Hepatocyte (in vitro differentiated cells): Measurements from ENCODE around the gene GLIPR1L1. TPM values are rescaled to one million over a fixed set of nuclear protein-coding genes. Genes with fewer than 3 reads are reported as not detected.

Experiments
- DNase-seq: peaks from one replicate; pipeline ENCODE4 v3.0.0-alpha.2; 2016; ENCODE audit warnings: low spot score
- H2AFZ ChIP-seq: fragments of 200-600 bp; sonication (generic); 2 replicates; pipeline ENCODE4 v1.6.0; 2016; ENCODE audit warnings: antibody characterized with exemption, mild to moderate bottlenecking
- H3K27ac ChIP-seq: fragments of 200-600 bp; sonication (generic); 2 replicates; pipeline ENCODE4 v1.5.1; 2016; ENCODE audit warnings: mild to moderate bottlenecking
- H3K27me3 ChIP-seq: fragments of 200-600 bp; sonication (generic); 2 replicates; pipeline ENCODE4 v1.6.1; 2016
- H3K36me3 ChIP-seq: fragments of 200-600 bp; sonication (generic); replicated peaks from 2 replicates; pipeline ENCODE4 v1.5.1; 2016; ENCODE audit warnings: low read depth; ENCODE audit not compliant: insufficient read depth
- H3K4me1 ChIP-seq: fragments of 200-600 bp; sonication (generic); 2 replicates; pipeline ENCODE4 v1.5.1; 2016; ENCODE audit warnings: mild to moderate bottlenecking, moderate library complexity; ENCODE audit not compliant: insufficient read depth
- H3K4me2 ChIP-seq: fragments of 200-600 bp; sonication (generic); 2 replicates; pipeline ENCODE4 v1.6.0; 2016
- H3K4me3 ChIP-seq: fragments of 200-600 bp; sonication (generic); 2 replicates; pipeline ENCODE4 v1.5.1; 2016; ENCODE audit warnings: mild to moderate bottlenecking
- H3K79me2 ChIP-seq: fragments of 200-600 bp; sonication (generic); 2 replicates; pipeline ENCODE4 v1.6.0; 2017; ENCODE audit warnings: mild to moderate bottlenecking
- H3K9me2 ChIP-seq: fragments of 200-600 bp; sonication (generic); replicated peaks from 2 replicates; pipeline ENCODE4 v1.6.0; 2017; ENCODE audit warnings: mild to moderate bottlenecking; ENCODE audit not compliant: insufficient read depth
- H3K9me3 ChIP-seq: fragments of 200-600 bp; sonication (generic); 2 replicates; pipeline ENCODE4 v1.5.1; 2016; ENCODE audit warnings: low read depth, mild to moderate bottlenecking
- H4K20me1 ChIP-seq: fragments of 200-600 bp; sonication (generic); 2 replicates; pipeline ENCODE4 v1.6.0; 2016; ENCODE audit warnings: mild to moderate bottlenecking; ENCODE audit not compliant: insufficient read depth, poor library complexity, severe bottlenecking
- EZH2 ChIP-seq: fragments of 200-600 bp; sonication (generic); IDR thresholded peaks from 2 replicates; pipeline ENCODE4 v1.6.1; 2016; ENCODE audit warnings: antibody characterized with exemption, mild to moderate bottlenecking, borderline replicate concordance
- EZH2phosphoT487 ChIP-seq: fragments of 200-600 bp; sonication (generic); IDR thresholded peaks from one replicate; pipeline ENCODE4 v1.6.1; 2018; ENCODE audit warnings: antibody characterized with exemption, mild to moderate bottlenecking, low read depth, moderate library complexity; ENCODE audit not compliant: unreplicated experiment, severe bottlenecking
- WGBS: methylation state at CpG from one replicate; pipeline ENCODE4 v1.1.6; 2016; ENCODE audit warnings: low lambda C conversion rate; ENCODE audit errors: missing lambda C conversion rate; 5-methylcytosine and 5-hydroxymethylcytosine counted together
- polyA plus RNA-seq: library from polyadenylated mRNA; unstranded; fragments of >200 nt; fragmentation: Nextera tagmentation; extraction: Ambion mirVana; gene quantifications from 2 replicates; pipeline ENCODE4 v1.2.1, GENCODE V29; 2016
- total RNA-seq: library from RNA; depleted of rRNA; stranded (reverse); fragments of >200 nt; gene quantifications from 2 replicates; pipeline ENCODE4 v1.2.3, GENCODE V29; 2014
- TF ChIP-seq, protein P1 (sequence below): fragments of 200-600 bp; sonication (generic); IDR thresholded peaks from 2 replicates; pipeline ENCODE4 v1.5.1; 2016; ENCODE audit warnings: antibody characterized with exemption, mild to moderate bottlenecking; ENCODE audit not compliant: poor library complexity

Gene GLIPR1L1
- total and polyA plus RNA-seq, 2 experiments from 2014 or later: not detected

DNA sequence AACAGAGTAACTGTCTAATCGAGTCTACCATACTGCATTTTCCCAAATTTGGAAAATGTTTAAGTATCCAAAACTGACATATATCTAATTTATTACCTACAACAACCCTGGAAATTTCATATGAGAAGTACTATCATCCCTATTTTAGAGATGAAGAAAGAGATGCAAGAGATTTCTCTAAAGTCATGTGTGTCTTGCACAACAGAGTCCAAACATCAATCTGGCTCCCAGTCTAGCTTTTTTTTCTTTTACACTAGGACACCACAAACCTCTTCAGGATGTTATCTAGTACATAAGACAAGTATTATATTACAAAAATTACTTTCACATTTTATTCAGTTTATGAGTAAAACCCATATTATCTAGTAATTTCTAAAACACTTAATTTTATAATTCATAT, 43.5 kb upstream of the GLIPR1L1 start:
- no peak overlapping the region for H2AFZ ChIP-seq
- H3K9me3 ChIP-seq: no peaks in the 10 kb centered on the region
- no peak overlapping the region for H3K4me3 ChIP-seq
- H3K27me3 ChIP-seq: no peaks in the 10 kb centered on the region
- no peak overlapping the region for H3K27ac ChIP-seq
- no peak for DNase-seq
- H3K36me3 ChIP-seq: no peaks in the 10 kb centered on the region
- peaks cover 3% of the 10 kb centered on the region for H3K4me1 ChIP-seq
- H3K9me2 ChIP-seq: no peaks in the 10 kb centered on the region
- H3K79me2 ChIP-seq: no peaks in the 10 kb centered on the region
- no peaks in the 10 kb centered on the region for H4K20me1 ChIP-seq
- 97% methylated on average over 1 of the region's 1 CpG for WGBS
- TF ChIP-seq EZH2phosphoT487 (no peak), EZH2 (no peak)
- TF ChIP-seq, protein P1, sequence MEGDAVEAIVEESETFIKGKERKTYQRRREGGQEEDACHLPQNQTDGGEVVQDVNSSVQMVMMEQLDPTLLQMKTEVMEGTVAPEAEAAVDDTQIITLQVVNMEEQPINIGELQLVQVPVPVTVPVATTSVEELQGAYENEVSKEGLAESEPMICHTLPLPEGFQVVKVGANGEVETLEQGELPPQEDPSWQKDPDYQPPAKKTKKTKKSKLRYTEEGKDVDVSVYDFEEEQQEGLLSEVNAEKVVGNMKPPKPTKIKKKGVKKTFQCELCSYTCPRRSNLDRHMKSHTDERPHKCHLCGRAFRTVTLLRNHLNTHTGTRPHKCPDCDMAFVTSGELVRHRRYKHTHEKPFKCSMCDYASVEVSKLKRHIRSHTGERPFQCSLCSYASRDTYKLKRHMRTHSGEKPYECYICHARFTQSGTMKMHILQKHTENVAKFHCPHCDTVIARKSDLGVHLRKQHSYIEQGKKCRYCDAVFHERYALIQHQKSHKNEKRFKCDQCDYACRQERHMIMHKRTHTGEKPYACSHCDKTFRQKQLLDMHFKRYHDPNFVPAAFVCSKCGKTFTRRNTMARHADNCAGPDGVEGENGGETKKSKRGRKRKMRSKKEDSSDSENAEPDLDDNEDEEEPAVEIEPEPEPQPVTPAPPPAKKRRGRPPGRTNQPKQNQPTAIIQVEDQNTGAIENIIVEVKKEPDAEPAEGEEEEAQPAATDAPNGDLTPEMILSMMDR: no peak
- H3K4me2 ChIP-seq: no peak overlapping the region

DNA sequence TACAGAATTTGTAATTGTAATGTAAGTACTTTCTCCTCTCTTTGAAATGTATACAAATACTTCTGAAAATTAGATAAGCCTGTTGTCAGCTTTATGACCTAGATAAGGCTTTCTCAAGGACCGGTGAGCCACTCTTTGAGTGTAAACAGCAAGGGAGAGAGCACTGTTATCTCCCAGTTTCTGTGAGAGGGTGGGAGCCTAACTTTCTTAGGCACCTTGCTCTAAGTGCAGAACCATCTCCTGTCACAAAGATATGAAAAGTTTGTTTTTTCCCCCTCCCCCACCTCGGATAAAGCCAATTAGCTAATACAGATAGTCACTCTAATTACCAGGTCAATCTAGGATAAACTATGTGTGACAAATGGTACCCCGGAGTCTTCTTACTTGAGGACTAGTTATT, 40.1 kb upstream of the GLIPR1L1 start:
- no peaks in the 10 kb centered on the region for H3K36me3 ChIP-seq
- no peak overlapping the region for H3K4me2 ChIP-seq
- H3K4me1 ChIP-seq: peaks cover 3% of the 10 kb centered on the region
- TF ChIP-seq EZH2 (no peak), EZH2phosphoT487 (no peak)
- TF ChIP-seq, protein P1: no peak
- no peak overlapping the region for H2AFZ ChIP-seq
- DNase-seq: no peak
- no peaks in the 10 kb centered on the region for H3K27me3 ChIP-seq
- H3K27ac ChIP-seq: no peak overlapping the region
- H3K9me3 ChIP-seq: no peaks in the 10 kb centered on the region
- H3K79me2 ChIP-seq: no peaks in the 10 kb centered on the region
- no peaks in the 10 kb centered on the region for H3K9me2 ChIP-seq
- WGBS: 10% methylated on average over 3 of the region's 3 CpGs
- no peaks in the 10 kb centered on the region for H4K20me1 ChIP-seq
- no peak overlapping the region for H3K4me3 ChIP-seq

DNA sequence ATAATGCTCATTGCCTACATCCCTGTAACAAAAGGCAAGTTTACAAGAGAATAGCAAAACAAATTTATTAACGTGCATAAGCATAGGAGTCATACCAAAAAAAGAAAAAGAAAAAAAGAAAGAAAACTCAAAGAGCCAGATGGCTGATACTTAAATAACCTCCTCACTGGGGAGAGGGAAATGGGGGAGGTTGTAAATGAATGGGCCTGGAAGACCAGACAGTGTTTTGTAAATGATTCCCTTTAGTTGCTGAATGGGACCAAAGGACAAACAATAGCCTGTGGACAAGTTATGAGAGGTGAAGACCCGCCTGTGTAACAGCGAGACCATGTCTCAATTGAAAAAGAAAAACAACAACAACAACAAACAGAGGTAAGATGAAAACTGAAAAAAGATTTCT, 39.7 kb upstream of the GLIPR1L1 start:
- Histone ChIP-seq H3K27ac (no peak overlapping the region), H3K36me3 (no peaks in the 10 kb centered on the region), H4K20me1 (no peaks in the 10 kb centered on the region), H3K9me3 (no peaks in the 10 kb centered on the region), H3K4me1 (no peaks in the 10 kb centered on the region), H3K4me3 (no peak overlapping the region), H3K4me2 (no peak overlapping the region), H3K9me2 (no peaks in the 10 kb centered on the region), H3K79me2 (no peaks in the 10 kb centered on the region), H3K27me3 (no peaks in the 10 kb centered on the region), H2AFZ (no peak overlapping the region)
- DNase-seq: no peak
- WGBS: 56% methylated on average over 3 of the region's 3 CpGs
- TF ChIP-seq EZH2 (no peak), EZH2phosphoT487 (no peak)
- TF ChIP-seq, protein P1: no peak

DNA sequence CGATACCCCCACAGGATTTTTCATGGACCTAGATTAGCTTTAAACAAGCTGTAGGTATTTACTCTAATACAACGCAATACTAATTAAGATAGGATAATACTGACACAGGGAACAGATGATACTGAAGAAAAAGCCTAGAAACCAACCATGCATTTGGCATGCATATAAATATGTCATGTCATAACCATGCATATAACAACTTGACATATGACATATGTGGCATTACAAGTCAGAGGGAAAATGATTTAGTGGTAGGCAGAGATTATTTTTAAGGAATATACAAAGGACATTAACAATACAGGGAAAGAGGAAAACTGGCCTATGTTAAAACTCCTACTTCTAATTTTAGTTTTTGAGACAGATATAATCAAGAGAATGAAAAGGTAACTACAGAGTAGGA, 32.2 kb upstream of the GLIPR1L1 start:
- Histone ChIP-seq H3K27me3 (no peaks in the 10 kb centered on the region), H3K27ac (no peak overlapping the region), H2AFZ (no peak overlapping the region), H3K9me3 (no peaks in the 10 kb centered on the region), H3K36me3 (no peaks in the 10 kb centered on the region), H4K20me1 (no peaks in the 10 kb centered on the region), H3K4me2 (no peak overlapping the region), H3K4me3 (no peak overlapping the region), H3K79me2 (no peaks in the 10 kb centered on the region), H3K4me1 (no peaks in the 10 kb centered on the region), H3K9me2 (no peaks in the 10 kb centered on the region)
- 98% methylated on average over 2 of the region's 2 CpGs for WGBS
- TF ChIP-seq EZH2phosphoT487: no peak
- no peak for DNase-seq
